ENCODE results near the gene PEMT.
"Not testable (repeated sequence)": the region's sequence is repeated elsewhere in the genome, so short reads cannot be mapped to it uniquely, and the experiment has no call there.

PEMT gene

DNA sequence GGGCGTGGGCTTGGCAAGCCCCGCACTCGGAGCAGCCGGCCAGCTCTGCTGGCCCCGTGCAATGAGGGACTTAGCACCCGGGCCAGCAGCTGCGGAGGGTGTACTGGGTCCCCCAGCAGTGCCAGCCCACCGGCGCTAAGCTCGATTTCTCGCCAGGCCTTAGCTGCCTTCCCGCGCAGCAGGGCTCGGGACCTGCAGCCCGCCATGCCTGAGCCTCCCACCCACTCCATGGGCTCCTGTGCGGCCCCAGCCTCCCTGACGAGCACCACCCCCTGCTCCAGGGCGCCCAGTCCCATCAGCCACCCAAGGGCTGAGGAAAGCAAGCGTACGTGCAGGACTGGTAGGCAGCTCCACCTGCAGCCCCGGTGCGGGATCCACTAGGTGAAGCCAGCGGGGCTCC, 105.1 kb downstream of the PEMT start:
- DNase-seq (ENCODE audit: low spot score) = not testable (repeated sequence)

DNA sequence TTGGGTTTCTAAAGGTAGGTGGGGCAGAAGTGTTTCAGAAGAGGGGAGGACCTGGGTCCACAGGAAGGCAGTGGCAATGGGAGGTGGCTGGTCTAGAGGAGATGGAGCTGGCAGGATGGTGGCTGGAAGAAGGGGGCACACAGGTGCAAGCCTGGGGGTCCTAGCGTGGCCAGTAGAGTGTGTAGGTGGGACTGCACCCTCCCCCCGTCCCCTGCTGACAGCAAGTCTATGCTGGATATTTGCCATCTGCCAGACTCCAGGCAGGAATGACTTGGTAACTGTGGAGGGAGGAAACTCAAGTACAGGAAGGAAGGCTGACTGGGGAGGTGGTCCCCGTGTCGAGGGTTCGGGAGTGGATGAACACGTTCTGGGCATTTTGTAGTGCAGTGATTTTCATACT, 106.1 kb downstream of the PEMT start:
- DNase-seq (ENCODE audit: low spot score) = no peak

DNA sequence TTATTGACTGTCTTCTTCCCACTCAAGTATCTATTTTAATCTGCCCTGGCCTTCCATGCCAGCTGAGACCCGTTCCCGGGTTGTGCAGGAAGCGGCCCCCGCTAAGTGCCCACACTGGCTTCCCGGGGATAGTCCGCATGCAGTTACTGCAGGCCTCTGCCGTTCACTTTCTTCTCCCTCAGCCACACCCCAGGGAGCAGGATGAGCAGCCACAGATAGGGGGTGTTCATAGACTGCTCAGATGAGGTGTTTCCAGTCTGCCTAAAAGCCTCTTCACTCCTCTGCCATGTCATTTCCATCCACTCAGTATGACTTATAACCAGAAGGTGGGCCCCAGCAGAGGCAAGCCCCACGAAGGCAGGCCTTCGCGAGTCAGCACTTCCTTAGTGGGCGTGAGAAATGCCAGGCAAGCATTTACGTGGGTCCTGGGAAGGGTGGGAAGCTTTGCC, 107.0 kb downstream of the PEMT start:
- DNase-seq (ENCODE audit: low spot score) = no peak

DNA sequence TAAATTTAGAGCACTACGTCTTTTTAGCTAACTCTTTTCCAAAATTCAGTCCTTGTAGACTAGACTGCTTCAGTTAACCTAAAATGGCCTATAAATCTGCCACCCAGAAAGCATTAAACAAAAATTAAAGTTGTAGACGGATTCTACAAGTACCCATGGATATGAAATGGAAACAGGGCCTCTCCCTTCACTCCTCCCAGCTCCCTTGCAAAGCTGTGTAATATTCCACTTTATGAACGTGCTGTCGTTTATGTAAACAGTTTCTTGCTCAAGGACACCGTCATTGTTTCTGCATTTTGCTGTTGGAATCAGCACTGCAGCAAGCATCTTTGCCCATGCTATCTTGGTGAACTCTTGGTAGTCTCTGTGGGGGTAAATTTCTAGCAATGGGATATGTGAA, 109.6 kb downstream of the PEMT start:
- no peak for DNase-seq (ENCODE audit: low spot score)

DNA sequence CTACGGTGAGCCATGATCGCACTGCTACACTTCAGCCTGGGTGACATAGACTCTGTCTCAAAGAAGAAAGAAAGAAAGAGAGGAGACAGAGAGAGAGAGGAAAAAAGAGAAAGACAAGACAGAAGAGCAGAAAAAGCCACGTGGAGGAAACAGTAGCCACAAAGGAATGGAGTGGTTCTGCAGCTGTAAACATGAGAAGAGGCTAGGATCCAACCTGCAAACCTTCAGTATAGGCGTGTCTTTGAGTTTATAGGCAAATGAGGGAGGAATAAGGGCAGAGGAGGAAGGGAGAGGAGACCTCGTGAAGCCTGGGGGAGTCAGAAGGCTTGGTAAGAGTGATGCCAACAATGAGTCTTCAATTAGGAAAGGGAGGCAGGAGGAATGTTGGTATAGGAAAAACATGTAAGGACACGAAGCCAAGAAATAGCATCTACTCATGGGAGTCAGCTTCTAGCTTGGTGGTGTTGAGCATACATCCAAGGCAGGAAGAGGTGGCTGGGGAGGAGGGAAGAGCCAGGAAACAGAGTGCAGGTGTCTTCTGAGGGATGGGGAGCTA, 110.8 kb downstream of the PEMT start:
- no peak for DNase-seq (ENCODE audit: low spot score)

- no peak for DNase-seq (ENCODE audit: low spot score)
Observed at GRCh38 chr17:17479209-17479608, 112.3 kb downstream of the PEMT start.

- peak; percentile 93 for DNase-seq (ENCODE audit: low spot score)
Observed at GRCh38 chr17:17476865-17477467, 114.5 kb downstream of the PEMT start, which contains the start of gene MED9. TSS of gene MED9 (plus strand) at chr17:17477000. CDS start at chr17:17477042, 42 bp downstream.

- DNase-seq (ENCODE audit: low spot score) = no peak
Observed at GRCh38 chr17:17474341-17474740, 117.2 kb downstream of the PEMT start.

- DNase-seq (ENCODE audit: low spot score) = no peak
Observed at GRCh38 chr17:17472333-17472920, 119.1 kb downstream of the PEMT start.

DNA sequence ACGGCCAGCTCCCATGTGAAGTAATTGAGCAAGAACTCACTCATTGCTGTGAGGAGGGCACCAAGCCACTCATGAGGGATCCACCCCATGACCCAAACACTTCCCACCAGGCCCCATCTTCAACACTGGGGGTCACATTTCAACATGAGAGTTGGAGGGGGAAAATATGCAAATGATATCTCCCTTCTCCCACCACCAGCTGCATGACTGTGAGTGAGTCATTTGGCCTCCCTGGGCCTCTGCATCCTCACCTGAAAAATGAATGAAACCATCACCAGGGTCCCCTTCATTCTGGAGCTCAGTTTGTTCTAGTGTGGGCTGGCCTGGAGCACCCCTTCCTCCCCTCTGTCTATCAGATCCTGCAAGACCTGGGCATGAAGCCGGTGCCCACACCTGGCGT, 121.5 kb downstream of the PEMT start:
- no peak for DNase-seq (ENCODE audit: low spot score)

DNA sequence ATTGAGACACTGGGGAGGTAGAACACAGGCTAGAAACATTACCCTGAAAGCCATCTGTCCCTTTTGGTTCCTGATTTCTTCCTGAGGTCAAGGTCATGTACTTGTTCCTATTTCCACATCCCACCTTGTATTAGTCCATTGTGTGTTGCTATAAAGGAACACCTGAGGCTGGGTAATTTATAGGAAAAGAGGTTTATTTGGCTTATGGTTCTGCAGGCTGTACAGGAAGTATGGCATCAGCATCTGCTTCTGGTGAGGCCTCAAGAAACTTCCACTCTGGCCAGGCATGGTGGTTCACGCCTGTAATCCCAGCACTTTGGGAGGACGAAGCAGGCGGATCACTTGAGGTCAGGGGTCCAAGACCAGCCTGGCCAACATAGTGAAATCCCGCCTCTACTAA, 122.2 kb downstream of the PEMT start:
- no peak for DNase-seq (ENCODE audit: low spot score)

DNA sequence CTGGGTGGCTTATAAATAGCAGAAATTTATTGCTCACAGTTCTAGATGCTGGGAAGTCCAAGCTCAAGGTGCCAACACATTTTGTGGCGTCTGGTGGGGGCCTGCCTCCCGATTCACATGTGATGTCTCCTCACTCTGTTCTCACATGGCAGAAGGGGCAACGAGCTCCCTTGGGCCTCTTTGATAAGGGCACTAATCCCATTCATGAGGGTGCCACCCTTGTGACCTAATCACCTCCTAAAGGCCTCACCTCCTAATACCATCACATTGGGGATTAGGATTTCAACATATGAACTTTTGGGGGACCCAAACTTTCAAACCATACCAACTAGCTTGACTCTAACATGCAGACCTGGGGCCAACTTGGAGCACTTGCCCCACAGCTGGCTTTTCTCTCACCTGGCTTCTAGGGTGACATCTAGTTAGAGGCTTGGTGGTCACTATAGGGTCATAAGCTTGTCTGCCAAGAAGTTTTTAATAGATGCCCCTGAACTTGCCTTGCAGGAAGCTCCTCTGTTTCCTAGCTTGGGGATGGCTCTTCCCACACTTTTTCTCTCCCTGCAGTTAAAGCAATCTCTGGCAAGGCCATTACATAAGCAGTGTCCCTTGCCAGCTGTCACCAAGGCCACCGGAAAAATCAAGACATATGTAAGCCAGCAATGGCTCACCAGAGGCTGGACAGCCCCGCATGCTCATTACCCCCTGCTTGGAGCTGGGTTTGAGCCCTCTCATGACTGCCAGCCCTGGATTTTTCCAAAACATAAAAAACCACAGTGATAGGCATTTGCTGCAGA, 123.1 kb downstream of the PEMT start:
- DNase-seq (ENCODE audit: low spot score) = no peak

DNA sequence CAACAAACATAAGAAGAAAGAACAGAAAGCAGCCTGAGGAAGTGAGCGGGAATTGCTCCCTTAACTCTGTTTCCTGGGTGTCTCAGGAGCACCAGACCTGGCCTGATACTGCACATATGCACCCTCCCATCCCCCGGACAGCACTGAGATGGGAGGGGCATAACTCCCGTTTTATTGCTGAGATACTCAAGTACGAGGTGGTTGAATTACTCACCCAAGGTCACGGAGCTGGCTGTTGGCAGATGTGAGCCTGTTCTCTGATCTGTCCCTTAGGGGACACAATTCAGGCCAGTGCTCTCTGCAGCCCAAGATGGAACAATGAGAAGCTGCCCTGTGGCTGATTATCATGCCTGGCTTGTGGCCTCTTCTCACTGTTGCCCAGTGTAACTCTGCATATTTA, 123.8 kb downstream of the PEMT start:
- DNase-seq (ENCODE audit: low spot score) = no peak

GRCh38 chr17:17467016-17467415, 124.5 kb downstream of the PEMT start:
- DNase-seq (ENCODE audit: low spot score) = no peak

- DNase-seq (ENCODE audit: low spot score) = no peak
Observed at GRCh38 chr17:17466511-17466910, 125.0 kb downstream of the PEMT start.

DNA sequence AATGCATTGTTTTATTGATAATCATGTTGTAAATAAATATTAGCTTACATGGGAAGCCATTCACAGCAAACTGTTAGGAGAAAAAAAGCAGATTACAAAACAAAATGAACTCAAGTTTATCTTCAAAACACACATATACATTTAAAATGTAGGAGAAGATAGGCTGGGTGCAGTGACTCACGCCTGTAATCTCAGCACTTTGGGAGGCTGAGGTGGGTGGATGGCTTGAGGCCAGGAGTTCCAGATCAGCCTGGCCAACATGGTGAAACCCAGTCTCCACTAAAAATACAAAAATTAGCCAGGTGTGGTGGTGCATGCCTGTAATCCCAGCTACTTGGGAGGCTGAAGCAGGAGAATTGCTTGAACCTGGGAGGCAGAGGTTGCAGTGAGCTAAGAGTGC, 125.6 kb downstream of the PEMT start:
- DNase-seq (ENCODE audit: low spot score) = peak; percentile 12

DNA sequence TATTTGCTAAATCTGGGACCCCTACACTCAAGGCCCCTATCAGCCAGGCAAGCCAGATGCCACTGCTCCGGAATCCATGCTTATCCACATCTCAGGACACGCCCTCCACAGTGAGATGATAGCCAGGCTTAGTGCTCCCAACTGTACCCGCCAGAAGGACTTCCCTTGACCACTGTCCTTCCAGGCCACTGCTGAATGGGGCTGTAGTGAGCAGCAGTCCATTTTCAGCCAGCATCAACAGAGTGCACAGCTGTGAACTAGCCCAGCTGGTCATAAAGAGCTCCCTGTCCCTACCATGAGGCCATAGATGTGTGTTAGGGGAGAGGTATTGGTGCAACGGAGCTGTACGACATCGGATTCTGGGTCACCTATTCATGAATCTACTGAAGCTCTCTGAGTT, 127.7 kb downstream of the PEMT start:
- DNase-seq (ENCODE audit: low spot score) = no peak

DNA sequence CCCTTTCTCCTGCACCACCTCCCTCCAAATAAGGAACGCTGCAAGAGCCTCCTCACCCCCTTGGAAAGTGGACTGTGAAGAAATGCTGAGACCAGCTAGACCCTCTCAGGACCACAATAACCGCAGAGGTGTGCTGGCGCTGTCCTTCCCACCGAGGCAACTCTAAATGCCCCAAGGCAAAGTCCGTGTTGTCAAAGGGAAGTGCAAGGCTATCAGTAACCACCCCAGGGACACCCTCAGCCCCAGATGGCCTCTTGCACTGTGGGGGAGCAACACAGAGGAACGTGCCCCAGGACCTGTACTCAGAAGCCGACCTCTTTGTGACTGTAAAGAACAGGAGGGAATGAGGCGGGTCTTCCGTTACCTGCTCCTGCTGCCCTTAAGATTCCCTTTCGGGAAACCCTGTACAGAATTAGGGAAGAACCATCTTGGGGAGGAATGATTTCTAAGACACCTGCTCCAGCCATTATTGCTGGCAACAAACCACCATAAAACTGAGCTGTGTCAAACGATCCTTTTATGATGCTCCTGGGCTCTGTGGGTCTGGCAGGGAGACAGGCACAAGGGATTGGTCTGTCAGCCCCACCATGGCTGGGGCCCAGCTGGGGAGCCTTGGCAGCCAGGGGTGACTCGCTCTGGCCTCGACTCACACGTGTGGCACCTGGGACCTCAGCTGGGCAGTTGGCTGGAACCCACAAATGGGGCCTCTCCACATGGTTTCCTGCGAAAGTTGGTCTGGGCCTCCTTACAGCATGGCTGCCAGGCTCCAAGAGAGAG, 129.3 kb downstream of the PEMT start:
- DNase-seq (ENCODE audit: low spot score) = no peak

DNA sequence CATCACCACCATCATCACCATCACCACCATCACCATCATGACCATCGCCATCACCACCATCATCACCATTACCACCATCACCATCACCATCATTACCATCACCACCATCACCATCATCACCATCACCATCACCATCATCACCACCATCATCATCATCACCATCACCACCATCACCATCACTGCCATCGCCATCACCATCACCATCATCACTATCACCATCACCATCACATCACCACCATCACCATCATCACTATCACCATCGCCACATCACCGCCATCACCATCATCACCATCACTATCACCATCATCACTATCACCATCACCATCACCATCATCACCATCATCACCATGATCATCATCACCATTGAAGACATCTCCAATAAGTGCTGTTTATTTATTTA, 131.5 kb downstream of the PEMT start:
- no peak for DNase-seq (ENCODE audit: low spot score)

- no peak for DNase-seq (ENCODE audit: low spot score)
Observed at GRCh38 chr17:17457680-17458079, 133.8 kb downstream of the PEMT start.

DNA sequence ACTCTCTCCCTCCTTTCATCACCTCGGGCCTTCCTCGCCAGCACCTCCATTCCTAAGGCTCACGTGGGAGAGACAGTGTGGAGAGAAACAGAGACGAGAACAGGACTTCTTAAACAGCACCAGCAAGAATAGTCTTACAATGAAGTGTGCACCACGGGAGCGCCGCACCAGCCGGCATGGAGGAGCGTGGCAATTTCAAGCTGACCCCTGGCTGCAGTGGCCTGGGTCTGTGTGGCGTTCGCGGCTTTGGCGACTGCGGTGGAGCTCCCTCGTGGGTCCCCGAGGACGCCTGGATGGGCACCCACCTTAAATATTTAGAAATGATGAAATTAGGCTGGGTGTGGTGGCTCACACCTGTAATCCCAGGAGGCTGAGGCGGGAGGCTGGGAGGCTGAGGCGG, 135.3 kb downstream of the PEMT start:
- DNase-seq (ENCODE audit: low spot score) = no peak
